SIG-M5 treated with dmso at 0.1 percent for 504 hours (cell line): Measurements from ENCODE around the gene CLDN14.

Experiments
- DNase-seq: peaks from one replicate; lab custom pipeline; 2025; ENCODE audit not compliant: unreplicated experiment; lab: John Stamatoyannopoulos, UW

CLDN14 gene, protein sequence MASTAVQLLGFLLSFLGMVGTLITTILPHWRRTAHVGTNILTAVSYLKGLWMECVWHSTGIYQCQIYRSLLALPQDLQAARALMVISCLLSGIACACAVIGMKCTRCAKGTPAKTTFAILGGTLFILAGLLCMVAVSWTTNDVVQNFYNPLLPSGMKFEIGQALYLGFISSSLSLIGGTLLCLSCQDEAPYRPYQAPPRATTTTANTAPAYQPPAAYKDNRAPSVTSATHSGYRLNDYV

DNA sequence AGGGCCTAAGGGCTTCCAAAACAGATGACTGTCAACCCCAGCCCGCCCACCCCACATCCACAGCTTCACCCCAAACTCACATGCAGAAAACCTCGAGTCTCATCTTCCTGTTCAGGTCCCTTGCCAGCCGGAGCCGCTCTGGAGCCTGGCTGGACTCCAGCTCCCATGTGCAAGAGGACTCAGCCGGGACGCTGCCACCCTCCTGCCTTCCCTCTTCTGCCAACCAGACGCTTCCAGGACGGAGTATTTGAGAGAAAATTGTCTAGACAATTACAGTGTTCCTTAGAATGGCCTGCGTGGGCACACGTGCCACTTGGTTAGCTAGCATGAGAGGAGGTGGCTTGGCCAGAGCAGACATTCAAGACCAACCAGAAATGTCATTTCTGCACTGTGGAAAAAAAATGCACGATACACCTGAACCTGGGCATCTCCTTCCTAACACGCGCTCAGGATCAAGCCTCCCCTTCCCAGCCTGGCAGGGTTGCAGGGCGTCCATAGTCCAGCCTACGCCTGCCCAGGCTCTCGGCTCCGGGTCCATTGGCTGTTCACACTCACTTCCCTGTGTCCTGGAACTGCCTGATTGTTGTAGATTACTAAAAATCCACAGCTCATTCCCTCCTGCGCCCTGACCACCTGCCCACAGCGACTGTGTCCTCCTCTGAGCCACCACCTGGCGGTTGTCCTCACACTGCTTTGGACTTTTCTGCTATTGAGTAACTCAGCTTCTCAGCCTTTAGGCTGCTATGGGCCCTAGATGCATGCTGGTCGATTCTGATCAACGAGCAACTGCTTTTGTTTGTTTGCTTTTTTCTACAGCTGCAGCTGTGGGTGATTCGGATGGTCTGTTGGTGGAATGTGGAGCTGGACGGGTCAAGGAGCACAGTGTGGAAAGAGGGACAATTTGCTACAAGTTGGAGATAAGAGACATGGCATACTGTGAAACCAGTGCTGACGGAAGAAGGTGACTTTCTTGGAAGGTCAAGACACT, at the start of gene CLDN14:
Gene CLDN14 (minus strand): TSS at position 708 of the 988 bp plus-strand sequence. CDS start 18,427 bp downstream, outside the sequence.
- DNase-seq, result no peak

GRCh38 chr21:36528716-36529115, 48.8 kb upstream of the CLDN14 start:
- DNase-seq, result no peak

DNA sequence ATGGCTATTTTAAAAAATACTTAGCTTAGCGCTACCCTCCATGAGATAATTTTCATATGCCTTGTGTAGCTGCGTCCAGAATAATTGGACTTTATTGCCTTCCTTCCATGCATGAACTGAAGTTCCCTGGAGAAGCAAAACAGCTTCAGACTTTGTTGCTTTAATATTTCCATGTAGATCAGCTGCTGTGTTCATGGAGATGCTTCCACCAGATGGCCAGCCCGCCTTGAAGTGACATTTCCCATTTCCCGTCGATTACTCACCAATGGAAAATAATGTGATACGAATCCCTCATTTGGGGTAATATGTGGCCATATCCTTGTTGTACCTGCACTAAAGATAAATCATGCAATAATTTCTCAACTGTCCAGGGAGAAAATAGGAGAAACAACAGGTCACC, 47.4 kb upstream of the CLDN14 start:
- no peak for DNase-seq

DNA sequence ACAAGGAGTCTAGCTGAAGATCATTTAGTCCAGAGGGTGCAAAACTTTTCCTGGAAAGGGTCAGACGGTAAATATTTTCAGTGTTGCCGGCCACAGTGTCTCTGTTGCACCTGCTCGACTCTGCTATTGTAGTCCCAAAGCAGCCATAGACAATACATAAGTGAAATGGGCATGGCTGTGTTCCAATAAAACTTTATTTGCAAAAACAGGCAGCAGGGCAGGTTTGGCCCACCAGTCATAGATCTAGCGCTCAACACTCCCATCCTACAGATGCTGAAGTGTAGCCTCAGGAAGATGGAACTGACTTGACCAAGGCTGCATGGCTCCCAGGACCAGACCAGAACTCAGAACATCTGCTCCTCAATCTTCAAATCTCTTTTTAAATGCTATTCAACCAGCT, 46.2 kb upstream of the CLDN14 start:
- no peak for DNase-seq

DNA sequence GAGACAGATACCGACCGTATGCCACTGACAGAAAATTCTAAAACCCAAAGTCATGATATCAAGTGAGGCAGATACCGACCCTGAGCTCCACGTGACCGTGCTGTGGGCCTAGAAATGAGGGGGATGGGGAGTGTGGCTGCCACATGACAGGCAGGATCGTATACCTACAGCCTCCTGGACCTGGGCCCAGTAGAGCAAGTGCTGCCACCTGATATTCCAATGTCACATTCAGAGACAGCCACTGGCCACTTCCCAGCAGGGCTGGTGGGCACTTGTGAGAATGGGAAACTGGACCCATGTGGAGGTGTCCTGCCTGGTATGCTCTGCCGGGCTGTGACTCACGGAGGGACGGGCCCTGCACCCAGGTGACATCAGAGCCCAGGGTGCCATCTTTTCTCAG, 44.6 kb upstream of the CLDN14 start:
- no peak for DNase-seq

DNA sequence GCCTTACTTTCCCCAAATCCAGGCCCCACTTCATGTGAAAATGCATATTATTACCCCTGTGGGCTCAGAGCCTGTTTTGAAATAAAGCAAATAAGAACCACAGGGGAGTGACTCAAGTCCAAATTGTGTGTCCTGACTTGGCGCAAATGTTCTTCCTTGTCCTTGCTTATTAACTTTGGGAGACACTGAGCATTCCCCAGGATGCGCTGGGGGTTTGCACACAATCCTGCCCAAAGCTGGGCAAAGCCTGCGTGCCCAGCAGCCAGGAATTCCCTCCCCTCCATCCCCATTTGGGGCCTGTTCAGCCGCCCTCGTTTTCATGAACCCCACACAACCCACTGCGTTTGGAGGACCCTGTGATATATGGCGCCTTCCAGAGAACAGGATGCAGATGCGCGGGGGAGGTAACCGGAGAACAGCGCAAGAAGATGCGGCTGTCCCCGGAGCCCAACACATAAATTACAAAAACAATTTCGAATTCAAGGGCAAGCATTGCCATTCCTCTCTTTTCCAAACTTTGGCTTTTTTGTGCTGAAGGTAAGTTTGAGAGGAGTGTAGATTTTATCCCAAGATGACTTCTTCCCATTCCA, 42.4 kb upstream of the CLDN14 start:
- no peak for DNase-seq

GRCh38 chr21:36518883-36519492, 39.1 kb upstream of the CLDN14 start:
- no peak for DNase-seq

DNA sequence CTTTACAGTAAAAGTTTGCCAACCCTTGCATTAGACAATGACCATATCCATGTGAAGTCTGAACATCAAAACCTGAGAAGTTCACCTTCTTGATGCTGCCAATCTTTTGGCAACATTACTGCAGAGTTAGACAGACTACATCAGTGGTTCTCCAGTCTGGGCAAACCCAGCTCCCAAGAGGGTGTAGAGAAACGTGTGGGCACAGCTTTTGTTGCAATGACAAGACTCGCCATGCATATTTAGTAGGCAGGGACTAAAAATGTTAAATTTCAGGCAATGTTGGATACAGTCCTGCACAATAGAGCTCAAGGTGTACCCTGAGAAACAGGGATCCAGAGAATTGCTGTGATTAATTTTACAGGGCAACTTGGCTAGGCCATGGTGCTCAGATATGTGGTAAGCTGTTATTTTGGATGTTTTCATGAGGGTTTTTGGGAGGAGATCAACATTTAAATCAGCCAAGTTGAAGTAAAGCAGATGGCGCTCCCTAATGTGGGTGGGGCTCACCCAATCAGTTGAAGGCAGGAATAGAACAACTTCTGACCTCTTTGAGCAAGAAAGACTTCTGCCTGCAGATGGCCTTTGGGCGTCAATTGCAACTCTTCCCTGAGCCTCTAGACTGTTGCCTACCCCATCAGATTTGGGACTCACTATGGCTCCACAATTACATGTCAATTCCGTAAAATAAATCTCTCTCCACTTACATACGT, 37.6 kb upstream of the CLDN14 start:
- no peak for DNase-seq

DNA sequence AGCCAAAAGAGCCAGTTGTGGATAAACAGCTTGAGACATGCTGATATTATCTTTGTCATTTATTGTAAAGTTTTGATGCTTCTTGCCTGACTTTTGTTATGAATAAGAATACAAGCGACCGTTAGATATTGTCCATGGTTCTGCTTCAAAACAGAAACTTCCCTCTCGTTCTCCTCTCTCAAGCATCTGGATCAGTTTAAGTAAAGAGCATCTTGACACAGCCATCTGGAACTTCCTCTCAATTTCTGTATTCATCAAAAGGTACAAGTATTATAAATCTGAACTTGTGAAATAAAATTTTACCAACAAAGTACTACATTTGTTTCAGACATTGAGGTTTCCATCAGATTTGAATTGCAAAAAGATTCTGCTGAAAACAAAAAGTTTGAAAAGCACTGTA, 36.4 kb upstream of the CLDN14 start:
- no peak for DNase-seq

GRCh38 chr21:36513430-36513829, 33.5 kb upstream of the CLDN14 start:
- no peak for DNase-seq

DNA sequence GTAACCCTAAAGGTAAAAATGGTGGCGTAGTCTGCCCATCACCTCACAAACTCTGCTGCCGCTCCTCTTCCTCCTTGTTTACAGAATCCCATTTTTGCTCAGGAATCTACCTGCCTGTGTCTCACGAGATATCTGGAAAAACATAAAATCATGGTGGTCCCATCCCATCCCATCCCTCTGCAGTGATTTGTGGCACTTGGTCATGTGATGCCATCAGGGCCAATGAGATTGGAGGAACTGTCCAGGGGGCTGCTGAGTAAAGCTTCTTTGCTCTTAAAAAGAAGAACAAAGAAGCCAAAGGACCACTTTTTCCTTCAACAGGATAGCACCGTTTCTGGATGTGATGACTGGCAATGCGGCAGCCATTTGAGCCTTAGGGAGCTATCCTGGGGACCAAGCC, 33.0 kb upstream of the CLDN14 start:
- no peak for DNase-seq

DNA sequence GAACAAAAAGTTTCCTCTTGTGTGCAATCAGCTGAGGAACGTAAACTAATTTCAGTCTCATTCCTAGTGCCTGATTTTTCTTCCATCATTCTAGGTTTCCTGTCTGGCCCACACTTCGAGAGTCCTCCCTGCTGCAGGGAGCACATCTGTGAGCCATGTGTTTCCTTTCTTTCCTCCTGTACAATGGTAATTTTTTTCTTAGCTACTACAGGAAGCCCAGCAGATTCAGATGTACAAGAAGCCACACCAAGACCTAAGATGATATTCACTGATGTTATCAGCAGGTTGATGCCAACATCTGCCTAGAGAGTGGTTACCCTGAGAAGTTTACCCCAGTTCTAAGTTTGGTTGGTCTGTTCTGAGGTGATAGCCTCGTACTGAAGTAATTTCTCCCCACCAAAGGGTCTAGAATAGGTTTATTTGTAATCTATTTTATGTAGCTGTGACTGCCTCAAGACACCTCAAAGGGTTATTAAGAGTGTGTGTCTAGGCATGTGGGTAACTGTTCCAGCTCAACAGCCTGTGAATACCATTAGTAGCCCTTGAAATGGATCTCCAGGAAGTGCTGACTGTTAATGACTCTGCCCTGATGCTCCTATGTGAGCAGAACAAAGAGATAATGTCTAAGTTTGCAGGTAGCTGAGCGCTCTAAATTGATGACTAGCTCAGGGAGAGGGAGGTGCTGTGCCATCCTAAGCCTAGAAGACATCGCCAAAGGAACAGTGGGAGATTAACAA, 31.7 kb upstream of the CLDN14 start:
- no peak for DNase-seq

DNA sequence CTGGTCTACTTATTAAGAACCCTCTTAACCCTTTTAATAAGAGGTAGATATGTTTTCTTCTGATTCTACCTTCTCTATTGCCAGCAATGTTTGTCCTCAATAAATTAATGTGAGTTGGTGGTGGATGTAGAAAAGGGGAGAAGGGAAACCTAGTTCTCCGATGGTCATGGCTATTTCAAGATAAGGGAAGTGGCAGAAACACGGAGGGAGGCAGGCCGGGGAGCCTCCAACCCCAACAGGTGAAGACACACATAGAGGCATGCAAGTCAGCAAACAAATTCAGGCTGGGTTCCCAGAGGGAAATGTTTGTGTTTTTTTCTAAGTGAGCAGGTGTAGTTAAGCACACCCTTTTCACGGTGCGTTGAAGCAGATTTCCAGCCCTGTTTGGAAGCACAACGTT, 31.0 kb upstream of the CLDN14 start:
- no peak for DNase-seq

DNA sequence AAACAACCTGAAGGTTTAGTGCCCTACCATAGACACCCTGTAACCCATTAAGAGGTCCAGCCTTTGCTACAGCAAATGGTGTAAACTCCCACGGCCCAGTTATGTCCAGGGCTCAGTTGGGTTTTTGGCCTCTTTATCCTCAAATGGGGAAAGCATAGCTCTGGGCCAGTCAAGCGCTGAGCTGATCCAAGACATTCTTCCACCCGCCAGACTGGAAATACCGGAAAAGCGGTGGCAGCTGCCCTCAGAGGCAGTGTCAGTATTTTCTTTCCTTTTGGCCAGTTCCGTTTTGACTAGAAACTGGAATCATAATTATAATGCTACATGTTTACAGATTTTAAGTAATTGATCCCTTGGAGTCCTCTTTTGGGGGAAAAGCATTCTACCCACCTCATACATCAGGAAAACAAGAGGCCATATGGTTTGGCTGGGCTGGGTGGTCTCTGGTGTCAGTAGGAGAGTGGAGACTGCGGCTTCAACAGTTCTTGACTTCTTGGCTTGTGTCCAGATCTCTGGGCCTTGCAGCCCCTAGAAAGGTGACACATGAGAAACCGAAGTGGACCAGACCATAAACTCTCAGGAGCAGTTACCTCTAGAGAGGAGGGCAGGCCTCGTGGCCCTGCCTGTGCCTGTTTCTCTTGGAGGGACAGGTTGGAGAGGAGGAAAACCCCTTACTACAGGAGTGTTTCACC, 30.2 kb upstream of the CLDN14 start:
- DNase-seq, result peak; percentile 9

DNA sequence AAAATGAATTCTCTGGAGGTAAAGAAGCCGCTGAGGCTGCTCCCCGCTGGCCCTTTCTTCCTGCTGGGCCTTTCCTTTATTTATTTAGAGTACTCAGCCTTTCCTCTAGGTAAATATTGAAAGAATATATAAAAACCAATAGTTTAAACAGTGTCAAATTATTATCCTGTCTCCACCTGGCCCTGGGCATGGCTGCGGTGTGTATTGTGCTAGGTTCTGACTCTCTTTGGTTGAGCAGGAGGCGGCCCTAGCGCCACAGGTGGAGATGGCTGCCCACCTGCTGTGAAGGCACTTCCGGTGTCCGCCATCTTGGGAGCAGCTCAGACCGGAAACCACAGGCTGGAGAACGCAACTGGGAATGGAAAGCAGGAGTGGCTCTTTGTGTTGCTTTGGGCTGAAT, 29.0 kb upstream of the CLDN14 start:
- no peak for DNase-seq

- DNase-seq, result no peak
Measured at GRCh38 chr21:36507397-36508018, 27.6 kb upstream of the CLDN14 start.

DNA sequence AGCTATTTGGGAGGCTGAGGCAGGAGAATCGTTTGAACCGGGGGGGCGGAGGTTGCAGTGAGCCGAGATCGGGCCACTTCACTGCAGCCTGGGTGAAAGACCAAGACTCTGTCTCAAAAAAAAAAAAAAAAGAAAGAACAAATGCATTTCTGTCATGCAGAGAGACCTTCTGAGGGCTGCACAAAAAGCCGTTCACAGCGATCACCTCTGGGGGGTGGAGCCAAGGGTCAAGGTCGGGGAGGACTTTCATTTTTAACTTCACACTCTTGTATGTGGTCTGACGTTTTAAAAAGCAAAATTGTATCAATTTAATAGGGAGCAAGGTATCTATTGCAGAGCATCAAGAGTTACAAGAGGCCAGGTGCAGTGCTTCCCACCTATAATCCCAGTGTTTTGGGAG, 26.6 kb upstream of the CLDN14 start:
- no peak for DNase-seq

DNA sequence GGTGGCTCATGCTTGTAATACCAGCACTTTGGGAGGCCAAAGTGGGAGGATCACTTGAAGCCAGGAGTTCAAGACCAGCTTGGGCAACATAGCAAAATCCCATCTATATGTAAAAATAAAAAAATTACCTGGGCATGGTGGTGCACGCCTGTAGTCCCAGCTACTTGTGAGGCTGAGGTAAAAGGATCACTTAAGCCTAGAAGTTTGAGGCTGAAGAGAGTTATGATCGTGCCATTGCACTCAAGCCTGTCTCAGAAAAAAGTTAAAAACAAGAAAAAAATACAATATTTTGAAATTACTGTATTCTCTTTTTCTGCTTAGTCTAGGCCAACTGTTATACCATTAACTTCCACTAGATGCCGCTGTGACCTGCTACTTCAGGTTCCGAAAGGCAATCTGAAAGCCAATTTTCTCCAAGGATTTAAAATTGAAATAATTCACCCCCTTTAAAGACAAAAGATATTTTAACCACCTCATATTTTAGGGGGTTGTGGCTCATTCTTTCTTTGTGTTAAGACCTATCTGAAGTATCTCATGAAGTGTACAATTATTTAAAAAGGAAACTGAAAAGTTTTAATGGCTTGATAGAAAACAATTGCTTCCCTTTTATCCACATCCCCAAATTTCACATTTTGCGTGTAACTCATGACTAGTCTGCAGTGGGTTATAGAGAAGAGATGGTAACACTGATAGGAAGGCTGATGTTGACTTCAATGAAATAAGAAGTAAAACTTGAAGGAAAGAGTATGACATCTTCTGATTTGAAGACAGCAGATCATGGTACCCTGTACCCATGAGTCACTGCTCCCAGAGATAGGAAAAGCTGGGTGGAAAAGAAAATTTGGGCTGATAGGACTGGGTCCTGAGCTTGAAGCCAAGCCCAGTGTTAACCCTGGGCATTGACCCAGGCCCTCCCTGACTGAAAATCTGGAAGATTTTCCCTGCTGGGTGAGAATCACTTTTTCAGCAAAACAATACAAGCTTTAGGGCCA, 24.4 kb upstream of the CLDN14 start:
- DNase-seq, result peak; percentile 41
